Karpas-422 (cell line): ENCODE measurements around the gene TCF23. TPM values are rescaled to one million over a fixed set of nuclear protein-coding genes. Genes with fewer than 3 reads are reported as not detected.
"Not testable (repeated sequence)": the region's sequence is repeated elsewhere in the genome, so short reads cannot be mapped to it uniquely, and the experiment has no call there.

ENCODE experiments used
- DNase-seq: peaks from one replicate; pipeline ENCODE4 v3.0.0-alpha.2; 2015
- H2AFZ ChIP-seq: fragments of 200-600 bp; sonication (generic); 2 replicates; pipeline ENCODE4 v1.6.1; 2014; ENCODE audit warnings: antibody characterized with exemption, low read length, mixed read lengths
- H3K27ac ChIP-seq: fragments of 200-600 bp; sonication (generic); 2 replicates; pipeline ENCODE4 v1.5.1; 2014; ENCODE audit warnings: mild to moderate bottlenecking, low read length, moderate library complexity
- H3K27me3 ChIP-seq: fragments of 200-600 bp; sonication (generic); 2 replicates; pipeline ENCODE4 v1.6.1; 2014; ENCODE audit warnings: low read length, mixed read lengths
- H3K36me3 ChIP-seq: fragments of 200-600 bp; sonication (generic); 2 replicates; pipeline ENCODE4 v1.6.1; 2014; ENCODE audit warnings: low read length, mixed read lengths; ENCODE audit not compliant: insufficient read depth
- H3K4me1 ChIP-seq: fragments of 200-600 bp; sonication (generic); 2 replicates; pipeline ENCODE4 v1.6.1; 2014; ENCODE audit warnings: mild to moderate bottlenecking, low read length, mixed read lengths
- H3K4me2 ChIP-seq: fragments of 200-600 bp; sonication (generic); 2 replicates; pipeline ENCODE4 v1.6.1; 2014; ENCODE audit warnings: low read length, low read depth, mild to moderate bottlenecking; ENCODE audit not compliant: poor library complexity, severe bottlenecking
- H3K4me3 ChIP-seq: fragments of 200-600 bp; sonication (generic); 2 replicates; pipeline ENCODE4 v1.5.1; 2014; ENCODE audit warnings: mild to moderate bottlenecking, antibody characterized with exemption, low read length, mixed read lengths
- H3K79me2 ChIP-seq: fragments of 200-600 bp; sonication (generic); 2 replicates; pipeline ENCODE4 v1.6.1; 2014; ENCODE audit warnings: mild to moderate bottlenecking, low read length, mixed read lengths
- H3K9ac ChIP-seq: fragments of 200-600 bp; sonication (generic); 2 replicates; pipeline ENCODE4 v1.6.0; 2014; ENCODE audit warnings: low read length
- H3K9me2 ChIP-seq: fragments of 200-600 bp; sonication (generic), shearing (Covaris generic); replicated peaks from 2 replicates; pipeline ENCODE4 v1.6.0; 2014; ENCODE audit warnings: mild to moderate bottlenecking, low read length, moderate library complexity; ENCODE audit not compliant: insufficient read depth
- H3K9me3 ChIP-seq: fragments of 300-700, 200-600 bp; sonication (generic); 2 replicates; pipeline ENCODE4 v1.6.1; 2014; ENCODE audit warnings: low read length, mixed read lengths
- H4K20me1 ChIP-seq: fragments of 200-600 bp; sonication (generic); 2 replicates; pipeline ENCODE4 v1.6.1; 2014; ENCODE audit warnings: mild to moderate bottlenecking, antibody characterized with exemption, low read length, low read depth; ENCODE audit not compliant: insufficient read depth
- total RNA-seq: library from RNA; depleted of rRNA; stranded (reverse); fragments of >200 nt; shearing (Covaris generic); gene quantifications from 2 replicates; pipeline ENCODE4 v1.2.3, GENCODE V29; 2014; ENCODE audit warnings: low replicate concordance

Gene TCF23
- total RNA-seq, 1 experiment from 2014 or later = not detected

- not testable (repeated sequence) for H3K27me3 ChIP-seq, H3K9me2 ChIP-seq, H3K9me3 ChIP-seq, H3K79me2 ChIP-seq, H2AFZ ChIP-seq, H3K4me2 ChIP-seq, H3K36me3 ChIP-seq, H3K4me3 ChIP-seq, DNase-seq, H3K9ac ChIP-seq, H4K20me1 ChIP-seq
- Histone ChIP-seq H3K27ac (peak overlapping the region; percentile 76), H3K4me1 (peaks cover 52% of the 10 kb centered on the region)
Observed at GRCh38 chr2:27195799-27196198, 47.0 kb downstream of the TCF23 start.

DNA sequence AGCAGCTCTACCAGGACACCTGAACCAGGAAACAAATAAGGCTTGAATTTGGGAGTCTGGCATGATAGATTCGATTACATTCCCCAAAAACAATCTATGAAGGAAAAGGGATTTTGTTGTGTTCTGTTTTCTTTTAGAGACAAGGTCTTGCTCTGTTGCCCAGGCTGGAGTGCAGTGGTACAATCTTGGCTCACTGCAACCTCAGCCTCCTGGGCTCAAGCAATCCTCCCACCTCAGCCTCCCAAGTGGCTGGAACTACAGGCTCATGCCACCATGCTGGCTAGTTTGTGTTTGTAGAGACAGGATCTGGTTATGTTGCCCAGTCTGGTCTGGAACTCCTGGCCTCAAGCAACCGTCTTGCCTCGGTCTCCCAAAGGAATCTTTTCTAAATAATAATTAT is 49.3 kb downstream of the TCF23 start:
- not testable (repeated sequence) for H3K79me2 ChIP-seq, H4K20me1 ChIP-seq, DNase-seq, H3K27me3 ChIP-seq, H3K9me2 ChIP-seq, H3K9ac ChIP-seq, H3K4me3 ChIP-seq, H3K4me2 ChIP-seq, H2AFZ ChIP-seq, H3K36me3 ChIP-seq, H3K9me3 ChIP-seq
- H3K27ac ChIP-seq = peak overlapping the region; percentile 76; the same call in 1 of the 2 replicates
- H3K4me1 ChIP-seq = peaks cover 34% of the 10 kb centered on the region

- Histone ChIP-seq H3K9me2 (no peaks in the 10 kb centered on the region), H3K4me3 (no peak overlapping the region), H3K79me2 (no peaks in the 10 kb centered on the region), H3K27ac (no peak overlapping the region), H3K9ac (no peak overlapping the region), H3K9me3 (no peaks in the 10 kb centered on the region), H3K36me3 (0 out of 2 replicates have a peak, but pooled peaks cover 5% of the 10 kb centered on the region), H4K20me1 (no peaks in the 10 kb centered on the region), H2AFZ (no peak overlapping the region), H3K4me2 (no peak overlapping the region), H3K4me1 (peaks cover 29% of the 10 kb centered on the region), H3K27me3 (no peaks in the 10 kb centered on the region)
- no peak for DNase-seq
Observed at GRCh38 chr2:27198627-27199026, 49.8 kb downstream of the TCF23 start.

- no peaks in the 10 kb centered on the region for H3K79me2 ChIP-seq
- no peaks in the 10 kb centered on the region for H3K9me2 ChIP-seq
- H3K27ac ChIP-seq = no peak overlapping the region
- H3K9me3 ChIP-seq = no peaks in the 10 kb centered on the region
- no peaks in the 10 kb centered on the region for H4K20me1 ChIP-seq
- peaks cover 23% of the 10 kb centered on the region for H3K4me1 ChIP-seq
- H3K4me2 ChIP-seq = no peak overlapping the region
- H3K36me3 ChIP-seq = 0 out of 2 replicates have a peak, but pooled peaks cover 5% of the 10 kb centered on the region
- H3K27me3 ChIP-seq = no peaks in the 10 kb centered on the region
- no peak for DNase-seq
- H3K9ac ChIP-seq = no peak overlapping the region
- H2AFZ ChIP-seq = no peak overlapping the region
- no peak overlapping the region for H3K4me3 ChIP-seq
Observed at GRCh38 chr2:27199241-27199640, 50.4 kb downstream of the TCF23 start.

- no peaks in the 10 kb centered on the region for H3K9me2 ChIP-seq
- peaks cover 11% of the 10 kb centered on the region for H3K4me1 ChIP-seq
- no peak overlapping the region for H3K9ac ChIP-seq
- no peaks in the 10 kb centered on the region for H3K9me3 ChIP-seq
- H3K27ac ChIP-seq = no peak overlapping the region
- no peaks in the 10 kb centered on the region for H4K20me1 ChIP-seq
- no peak overlapping the region for H2AFZ ChIP-seq
- DNase-seq = no peak
- no peak overlapping the region for H3K4me3 ChIP-seq
- H3K27me3 ChIP-seq = no peaks in the 10 kb centered on the region
- no peak overlapping the region for H3K4me2 ChIP-seq
- 0 out of 2 replicates have a peak, but pooled peaks cover 5% of the 10 kb centered on the region for H3K36me3 ChIP-seq
- H3K79me2 ChIP-seq = no peaks in the 10 kb centered on the region
Observed at GRCh38 chr2:27201675-27202074, 52.9 kb downstream of the TCF23 start.

DNA sequence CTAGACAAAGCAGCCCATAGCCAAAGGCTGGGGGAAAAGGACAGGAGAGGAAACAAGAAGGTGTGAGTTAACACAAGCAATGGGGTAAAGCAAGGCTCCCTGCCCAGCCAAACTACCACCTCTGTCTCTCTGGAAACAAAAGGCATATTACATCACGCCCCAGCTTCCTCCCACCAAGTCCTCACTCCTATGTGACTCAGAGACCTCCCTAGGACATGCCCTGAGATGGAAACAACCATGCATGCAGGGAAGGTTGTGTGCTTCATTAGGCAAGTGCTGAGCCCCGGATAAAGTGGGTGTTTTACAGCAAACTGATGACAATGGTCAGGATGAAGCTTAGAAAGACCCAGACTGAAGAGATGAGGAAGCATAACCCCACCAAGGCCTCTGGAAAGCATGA is 54.0 kb downstream of the TCF23 start:
- H3K4me1 ChIP-seq = no peaks in the 10 kb centered on the region
- no peak for DNase-seq
- no peaks in the 10 kb centered on the region for H3K27me3 ChIP-seq
- H2AFZ ChIP-seq = no peak overlapping the region
- no peak overlapping the region for H3K4me3 ChIP-seq
- H3K79me2 ChIP-seq = no peaks in the 10 kb centered on the region
- no peaks in the 10 kb centered on the region for H4K20me1 ChIP-seq
- no peaks in the 10 kb centered on the region for H3K9me3 ChIP-seq
- no peak overlapping the region for H3K27ac ChIP-seq
- H3K4me2 ChIP-seq = no peak overlapping the region
- peaks cover 11% of the 10 kb centered on the region; the same call in 1 of the 2 replicates for H3K36me3 ChIP-seq
- no peaks in the 10 kb centered on the region for H3K9me2 ChIP-seq
- no peak overlapping the region for H3K9ac ChIP-seq

DNA sequence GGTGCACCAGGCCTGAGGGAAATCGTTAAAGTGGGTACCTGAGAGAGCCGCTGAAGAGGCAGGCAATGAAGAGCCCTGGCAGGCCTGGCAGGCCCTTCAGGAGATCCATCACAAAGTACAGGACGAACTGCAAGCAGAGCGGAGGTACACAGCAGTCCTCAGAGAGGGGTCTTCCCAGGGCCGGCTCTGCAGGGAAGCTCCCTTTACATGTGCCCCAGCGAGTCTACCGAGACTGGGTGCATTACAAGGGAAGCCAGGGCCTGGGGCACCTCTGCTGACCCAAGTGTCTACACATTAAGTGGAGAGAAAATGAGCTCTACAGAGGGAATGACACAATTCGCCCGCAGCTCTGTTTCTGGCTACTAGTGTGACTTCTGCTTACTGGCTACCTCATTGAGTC is 54.9 kb downstream of the TCF23 start:
- Histone ChIP-seq H3K36me3 (peaks cover 11% of the 10 kb centered on the region; the same call in 1 of the 2 replicates), H3K4me2 (no peak overlapping the region), H2AFZ (no peak overlapping the region), H3K9me2 (no peaks in the 10 kb centered on the region), H3K27me3 (no peaks in the 10 kb centered on the region), H3K27ac (no peak overlapping the region), H3K9me3 (no peaks in the 10 kb centered on the region), H4K20me1 (no peaks in the 10 kb centered on the region), H3K4me1 (peaks cover under 1% of the 10 kb centered on the region; the same call in 1 of the 2 replicates), H3K79me2 (peaks cover 1% of the 10 kb centered on the region; the same call in 1 of the 2 replicates), H3K9ac (no peak overlapping the region), H3K4me3 (no peak overlapping the region)
- DNase-seq = no peak

DNA sequence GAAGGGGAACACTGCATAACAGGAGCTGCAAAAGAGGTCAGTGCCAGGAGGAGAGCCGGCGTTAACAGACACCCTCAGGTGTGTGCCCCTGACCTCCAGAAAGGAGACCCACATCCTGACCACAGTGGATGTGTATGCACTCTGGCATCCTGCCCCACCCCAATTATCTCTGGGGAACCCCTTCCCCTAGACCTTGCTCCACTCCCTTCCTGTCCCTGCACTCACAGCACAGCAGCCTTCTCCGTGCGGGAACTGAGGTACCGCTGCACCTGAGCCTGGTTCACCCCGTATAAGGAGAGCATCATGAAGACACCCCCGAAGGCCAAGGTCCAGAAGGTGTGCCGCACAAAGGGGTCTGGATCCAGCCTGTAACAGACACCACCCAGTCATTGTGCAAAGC is 55.8 kb downstream of the TCF23 start:
- Histone ChIP-seq H3K9me3 (no peaks in the 10 kb centered on the region), H3K79me2 (peaks cover 10% of the 10 kb centered on the region; the same call in 1 of the 2 replicates), H3K9ac (no peak overlapping the region), H3K9me2 (no peaks in the 10 kb centered on the region), H3K4me2 (no peak overlapping the region), H3K27ac (no peak overlapping the region), H2AFZ (no peak overlapping the region), H3K36me3 (peaks cover 17% of the 10 kb centered on the region; the same call in 1 of the 2 replicates), H4K20me1 (no peaks in the 10 kb centered on the region), H3K27me3 (no peaks in the 10 kb centered on the region), H3K4me3 (no peak overlapping the region), H3K4me1 (peaks cover 8% of the 10 kb centered on the region)
- no peak for DNase-seq
